ENCODE measurements around the gene ACACB.

Gene ACACB

GRCh38 chr12:109112720-109113465 lies 3.5 kb upstream of the ACACB start:
- peaks cover 7% of the 10 kb centered on the region for H3K36me3 ChIP-seq (ENCODE audit: insufficient read depth, low read length)
- no peak overlapping the region for H3K9ac ChIP-seq (ENCODE audit: low read depth, low read length)
- peaks cover 12% of the 10 kb centered on the region for H3K4me1 ChIP-seq (ENCODE audit: control insufficient read depth, insufficient read depth, low read length)
- H3K9me3 ChIP-seq (replicated peaks; ENCODE audit: low read length), result no peaks in the 10 kb centered on the region
- H3K27me3 ChIP-seq (ENCODE audit: control insufficient read depth, insufficient read depth, low read length), result no peaks in the 10 kb centered on the region
- no peak overlapping the region for H3K4me3 ChIP-seq (ENCODE audit: low read length)
- H3K4me2 ChIP-seq (ENCODE audit: low read length), result no peak overlapping the region

GRCh38 chr12:109113661-109114321 lies 2.6 kb upstream of the ACACB start:
- no peaks in the 10 kb centered on the region for H3K9me3 ChIP-seq (replicated peaks; ENCODE audit: low read length)
- no peak overlapping the region for H3K9ac ChIP-seq (ENCODE audit: low read depth, low read length)
- H3K36me3 ChIP-seq (ENCODE audit: insufficient read depth, low read length), result peaks cover 7% of the 10 kb centered on the region
- no peaks in the 10 kb centered on the region for H3K27me3 ChIP-seq (ENCODE audit: control insufficient read depth, insufficient read depth, low read length)
- no peak overlapping the region for H3K4me3 ChIP-seq (ENCODE audit: low read length)
- no peak overlapping the region for H3K4me2 ChIP-seq (ENCODE audit: low read length)
- peaks cover 12% of the 10 kb centered on the region for H3K4me1 ChIP-seq (ENCODE audit: control insufficient read depth, insufficient read depth, low read length)

GRCh38 chr12:109114644-109115043 lies 1.7 kb upstream of the ACACB start:
- Histone ChIP-seq H3K4me2 (ENCODE audit: low read length) (no peak overlapping the region), H3K4me3 (ENCODE audit: low read length) (no peak overlapping the region), H3K36me3 (ENCODE audit: insufficient read depth, low read length) (peaks cover 7% of the 10 kb centered on the region), H3K9ac (ENCODE audit: low read depth, low read length) (no peak overlapping the region), H3K27me3 (ENCODE audit: control insufficient read depth, insufficient read depth, low read length) (no peaks in the 10 kb centered on the region), H3K4me1 (ENCODE audit: control insufficient read depth, insufficient read depth, low read length) (peaks cover 12% of the 10 kb centered on the region), H3K9me3 (replicated peaks; ENCODE audit: low read length) (no peaks in the 10 kb centered on the region)

- H3K9ac ChIP-seq (ENCODE audit: low read depth, low read length), result no peak overlapping the region
- H3K36me3 ChIP-seq (ENCODE audit: insufficient read depth, low read length), result no peaks in the 10 kb centered on the region
- no peaks in the 10 kb centered on the region for H3K9me3 ChIP-seq (replicated peaks; ENCODE audit: low read length)
- no peak overlapping the region for H3K4me2 ChIP-seq (ENCODE audit: low read length)
- peaks cover 12% of the 10 kb centered on the region for H3K4me1 ChIP-seq (ENCODE audit: control insufficient read depth, insufficient read depth, low read length)
- H3K27me3 ChIP-seq (ENCODE audit: control insufficient read depth, insufficient read depth, low read length), result no peaks in the 10 kb centered on the region
- H3K4me3 ChIP-seq (ENCODE audit: low read length), result no peak overlapping the region
These were observed 1.0 kb upstream of the ACACB start for GRCh38 chr12:109115404-109115757.

GRCh38 chr12:109116611-109116949 lies 193 bp downstream of the ACACB start:
- Histone ChIP-seq H3K36me3 (ENCODE audit: insufficient read depth, low read length) (no peaks in the 10 kb centered on the region), H3K4me2 (ENCODE audit: low read length) (no peak overlapping the region), H3K9me3 (replicated peaks; ENCODE audit: low read length) (no peaks in the 10 kb centered on the region), H3K4me3 (ENCODE audit: low read length) (no peak overlapping the region), H3K9ac (ENCODE audit: low read depth, low read length) (no peak overlapping the region), H3K27me3 (ENCODE audit: control insufficient read depth, insufficient read depth, low read length) (no peaks in the 10 kb centered on the region), H3K4me1 (ENCODE audit: control insufficient read depth, insufficient read depth, low read length) (peaks cover 9% of the 10 kb centered on the region)

GRCh38 chr12:109120095-109120494 lies 3.7 kb downstream of the ACACB start:
- H3K9me3 ChIP-seq (replicated peaks; ENCODE audit: low read length), result no peaks in the 10 kb centered on the region
- H3K9ac ChIP-seq (ENCODE audit: low read depth, low read length), result no peak overlapping the region
- H3K4me3 ChIP-seq (ENCODE audit: low read length), result no peak overlapping the region
- H3K4me2 ChIP-seq (ENCODE audit: low read length), result no peak overlapping the region
- no peaks in the 10 kb centered on the region for H3K36me3 ChIP-seq (ENCODE audit: insufficient read depth, low read length)
- H3K27me3 ChIP-seq (ENCODE audit: control insufficient read depth, insufficient read depth, low read length), result no peaks in the 10 kb centered on the region
- H3K4me1 ChIP-seq (ENCODE audit: control insufficient read depth, insufficient read depth, low read length), result peaks cover 6% of the 10 kb centered on the region

- Histone ChIP-seq H3K36me3 (ENCODE audit: insufficient read depth, low read length) (no peaks in the 10 kb centered on the region), H3K9ac (ENCODE audit: low read depth, low read length) (no peak overlapping the region)
These were observed 4.2 kb downstream of the ACACB start for GRCh38 chr12:109120557-109120956.

GRCh38 chr12:109121346-109121880 lies 5.0 kb downstream of the ACACB start:
- no peak overlapping the region for H3K4me2 ChIP-seq (ENCODE audit: low read length)
- peaks cover 3% of the 10 kb centered on the region for H3K27me3 ChIP-seq (ENCODE audit: control insufficient read depth, insufficient read depth, low read length)
- H3K36me3 ChIP-seq (ENCODE audit: insufficient read depth, low read length), result no peaks in the 10 kb centered on the region

More at GRCh38 chr12:109120557-109120956, 4.2 kb downstream of the ACACB start:
- no peak overlapping the region for H3K4me3 ChIP-seq (ENCODE audit: low read length)
- no peaks in the 10 kb centered on the region for H3K27me3 ChIP-seq (ENCODE audit: control insufficient read depth, insufficient read depth, low read length)
- no peak overlapping the region for H3K4me2 ChIP-seq (ENCODE audit: low read length)
- H3K9me3 ChIP-seq (replicated peaks; ENCODE audit: low read length), result no peaks in the 10 kb centered on the region
- H3K4me1 ChIP-seq (ENCODE audit: control insufficient read depth, insufficient read depth, low read length), result peaks cover 5% of the 10 kb centered on the region

GRCh38 chr12:109124878-109125648 lies 8.7 kb downstream of the ACACB start:
- H3K9me3 ChIP-seq (replicated peaks; ENCODE audit: low read length), result no peaks in the 10 kb centered on the region
- no peak overlapping the region for H3K4me2 ChIP-seq (ENCODE audit: low read length)
- no peak overlapping the region for H3K9ac ChIP-seq (ENCODE audit: low read depth, low read length)
- no peaks in the 10 kb centered on the region for H3K36me3 ChIP-seq (ENCODE audit: insufficient read depth, low read length)
- H3K27me3 ChIP-seq (ENCODE audit: control insufficient read depth, insufficient read depth, low read length), result peaks cover 7% of the 10 kb centered on the region
- H3K4me3 ChIP-seq (ENCODE audit: low read length), result no peak overlapping the region
- H3K4me1 ChIP-seq (ENCODE audit: control insufficient read depth, insufficient read depth, low read length), result no peaks in the 10 kb centered on the region

More at GRCh38 chr12:109121346-109121880, 5.0 kb downstream of the ACACB start:
- Histone ChIP-seq H3K9ac (ENCODE audit: low read depth, low read length) (no peak overlapping the region), H3K4me3 (ENCODE audit: low read length) (no peak overlapping the region), H3K9me3 (replicated peaks; ENCODE audit: low read length) (no peaks in the 10 kb centered on the region), H3K4me1 (ENCODE audit: control insufficient read depth, insufficient read depth, low read length) (no peaks in the 10 kb centered on the region)

- no peaks in the 10 kb centered on the region for H3K36me3 ChIP-seq (ENCODE audit: insufficient read depth, low read length)
- peaks cover 2% of the 10 kb centered on the region for H3K4me1 ChIP-seq (ENCODE audit: control insufficient read depth, insufficient read depth, low read length)
These were observed 9.4 kb downstream of the ACACB start for GRCh38 chr12:109125791-109126190.

GRCh38 chr12:109126784-109127183 lies 10.4 kb downstream of the ACACB start:
- no peak overlapping the region for H3K4me3 ChIP-seq (ENCODE audit: low read length)
- no peaks in the 10 kb centered on the region for H3K9me3 ChIP-seq (replicated peaks; ENCODE audit: low read length)
- peaks cover 12% of the 10 kb centered on the region for H3K4me1 ChIP-seq (ENCODE audit: control insufficient read depth, insufficient read depth, low read length)
- H3K9ac ChIP-seq (ENCODE audit: low read depth, low read length), result no peak overlapping the region
- no peak overlapping the region for H3K4me2 ChIP-seq (ENCODE audit: low read length)
- no peaks in the 10 kb centered on the region for H3K36me3 ChIP-seq (ENCODE audit: insufficient read depth, low read length)
- peaks cover 18% of the 10 kb centered on the region for H3K27me3 ChIP-seq (ENCODE audit: control insufficient read depth, insufficient read depth, low read length)

More at GRCh38 chr12:109125791-109126190, 9.4 kb downstream of the ACACB start:
- no peaks in the 10 kb centered on the region for H3K9me3 ChIP-seq (replicated peaks; ENCODE audit: low read length)
- no peak overlapping the region for H3K4me3 ChIP-seq (ENCODE audit: low read length)
- H3K27me3 ChIP-seq (ENCODE audit: control insufficient read depth, insufficient read depth, low read length), result peaks cover 11% of the 10 kb centered on the region
- no peak overlapping the region for H3K4me2 ChIP-seq (ENCODE audit: low read length)
- H3K9ac ChIP-seq (ENCODE audit: low read depth, low read length), result no peak overlapping the region
